ENCODE data around the gene STAMBPL1. TPM values are rescaled to one million over a fixed set of nuclear protein-coding genes. Genes with fewer than 3 reads are reported as not detected.

Gene STAMBPL1
- total and polyA plus RNA-seq, 10 donors = 6.2 to 49.4 (median 25.6) TPM

DNA sequence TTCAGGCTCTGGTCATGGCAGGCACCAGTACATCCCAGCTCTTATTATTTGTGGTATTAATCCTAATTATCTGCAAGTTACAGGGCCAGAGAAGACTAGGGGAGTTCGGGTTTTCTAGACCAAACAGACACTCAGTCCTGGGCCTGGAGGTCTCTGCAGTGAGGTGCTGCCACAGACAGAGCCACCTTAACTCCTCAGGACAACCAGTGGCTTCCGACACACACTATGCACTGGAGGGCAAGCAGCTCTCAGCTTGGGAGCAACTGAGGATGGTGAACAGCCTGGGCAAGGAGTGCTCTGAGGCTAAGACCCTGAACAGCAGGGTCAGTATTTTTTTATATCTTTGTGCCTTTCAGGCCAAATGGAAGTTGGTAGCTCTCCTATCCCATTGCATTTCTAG is 53.5 kb downstream of the STAMBPL1 start:
- Histone ChIP-seq H3K4me1 (peaks cover 0 to 39% (median 22%) of the 10 kb centered on the region in 6 donors), H3K4me3 (no peak overlapping the region), H3K9me3 (no peaks in the 10 kb centered on the region), H3K27me3 (replicated peaks in 1 of 7) (no peaks in the 10 kb centered on the region), H3K36me3 (peaks cover 0 to 53% (median 9%) of the 10 kb centered on the region in 6 donors), H3K27ac (no peak overlapping the region)
- 85 to 92% (median 89%) methylated on average over 2 of the region's 2 CpGs for WGBS, 5 donors
- intact Hi-C loops (cut with DNase I; ENCODE audit: low total_unique reads) = loop anchor here (2.0 kb wide), 1 partner anchor 99 kb away; no protein-coding TSS in a partner anchor
- DNase-seq = no peak
- TF ChIP-seq POLR2AphosphoS5 (IDR thresholded peaks at IDR 0.05) (peak in 2 of 3 donors; percentile 39 to 56), CTCF (IDR thresholded peaks at IDR 0.05 in 8 of 11, conservative IDR thresholded peaks at IDR 0.05 in 3 of 11) (no peak)

DNA sequence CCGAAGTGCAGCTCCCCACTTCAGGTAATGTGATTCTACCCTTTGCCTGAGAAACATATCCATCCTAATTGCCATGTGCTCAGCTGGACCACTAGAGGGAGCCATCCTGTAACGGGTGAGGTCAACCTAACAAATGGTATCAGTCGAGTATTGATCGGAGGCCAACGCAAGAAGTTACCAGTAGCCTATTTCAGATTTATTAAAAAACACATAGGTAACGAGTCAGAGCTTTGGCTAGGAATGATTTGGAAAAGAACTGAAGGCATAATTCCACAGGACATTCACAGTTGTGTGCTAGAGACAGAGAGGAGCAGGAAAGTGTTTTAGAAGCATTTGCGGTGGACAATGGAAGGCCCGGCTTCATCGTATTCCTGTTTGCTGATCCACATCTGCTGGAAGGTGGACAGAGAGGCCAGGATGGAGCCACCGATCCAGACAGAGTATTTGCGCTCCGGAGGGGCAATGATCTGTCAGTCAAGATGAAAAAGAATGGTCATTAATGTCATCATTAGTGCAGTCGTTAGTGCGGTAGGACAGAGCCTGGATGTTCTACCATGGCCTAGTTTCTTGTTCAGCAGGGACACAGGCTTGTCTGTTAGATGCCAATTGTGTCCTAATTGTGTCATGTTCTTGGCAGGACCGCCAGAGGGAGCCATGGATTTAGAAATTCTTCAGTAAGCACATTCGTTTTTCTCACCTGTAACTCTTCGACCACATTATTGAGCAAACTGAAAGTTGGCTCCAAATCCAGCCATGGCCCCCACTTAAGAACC is 55.0 kb downstream of the STAMBPL1 start:
- Histone ChIP-seq H3K36me3 (peaks cover 0 to 68% (median 22%) of the 10 kb centered on the region in 6 donors), H3K27me3 (replicated peaks in 1 of 7) (no peaks in the 10 kb centered on the region), H3K27ac (peak overlapping the region in 5 of 8 donors; percentile 40 to 60 (median 43)), H3K4me1 (peaks cover 0 to 38% (median 22%) of the 10 kb centered on the region in 6 donors), H3K9me3 (no peaks in the 10 kb centered on the region), H3K4me3 (peak overlapping the region in 1 of 8 donors; percentile 34)
- WGBS, 5 donors = 40 to 47% (median 41%) methylated on average over 17 of the region's 17 CpGs
- intact Hi-C loops (cut with DNase I; ENCODE audit: low total_unique reads) = loop anchor here (2.0 to 5.0 kb wide), 2 partner anchors 52 to 277 kb away; no protein-coding TSS in a partner anchor
- peak; percentile 55 to 87 (median 80) for TF ChIP-seq CTCF (IDR thresholded peaks at IDR 0.05 in 8 of 11, conservative IDR thresholded peaks at IDR 0.05 in 3 of 11)
- peak in 1 of 3 donors; percentile 41 for TF ChIP-seq POLR2AphosphoS5 (IDR thresholded peaks at IDR 0.05)
- TF ChIP-seq POLR2A (IDR thresholded peaks at IDR 0.05) = no peak
- peak; percentile 78 for DNase-seq

DNA sequence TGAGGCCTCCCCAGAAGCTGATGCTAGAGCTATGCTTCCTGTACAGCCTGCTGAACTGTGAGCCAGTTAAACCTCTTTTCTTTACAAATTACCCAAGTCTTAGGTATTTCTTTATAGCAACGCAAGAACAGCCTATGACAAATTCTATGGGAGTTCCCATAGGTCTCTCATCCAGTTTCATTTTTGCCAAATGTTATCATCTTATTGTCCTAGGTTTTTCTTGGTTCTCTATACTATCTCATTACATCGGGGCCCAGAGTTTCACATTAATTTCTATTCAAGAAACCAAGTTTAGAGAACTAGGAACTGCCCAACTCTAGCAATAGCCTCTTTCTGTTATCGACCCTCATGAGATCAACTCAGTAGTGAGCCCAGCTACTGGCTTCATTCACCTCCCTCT is 56.6 kb downstream of the STAMBPL1 start:
- Histone ChIP-seq H3K4me1 (peaks cover 0 to 35% (median 22%) of the 10 kb centered on the region in 6 donors), H3K9me3 (no peaks in the 10 kb centered on the region), H3K27me3 (replicated peaks in 1 of 7) (no peaks in the 10 kb centered on the region), H3K4me3 (no peak overlapping the region), H3K27ac (peak overlapping the region in 2 of 8 donors; percentile 15 to 43), H3K36me3 (peaks cover 0 to 84% (median 28%) of the 10 kb centered on the region in 6 donors)
- TF ChIP-seq POLR2A (IDR thresholded peaks at IDR 0.05) (no peak), POLR2AphosphoS5 (IDR thresholded peaks at IDR 0.05) (peak in 1 of 3 donors; percentile 2)
- intact Hi-C loops (cut with DNase I; ENCODE audit: low total_unique reads) = loop anchor here (5.0 kb wide), 1 partner anchor 276 kb away; no protein-coding TSS in a partner anchor
- WGBS, 5 donors = 77 to 91% (median 81%) methylated on average over 3 of the region's 3 CpGs
- no peak for DNase-seq

DNA sequence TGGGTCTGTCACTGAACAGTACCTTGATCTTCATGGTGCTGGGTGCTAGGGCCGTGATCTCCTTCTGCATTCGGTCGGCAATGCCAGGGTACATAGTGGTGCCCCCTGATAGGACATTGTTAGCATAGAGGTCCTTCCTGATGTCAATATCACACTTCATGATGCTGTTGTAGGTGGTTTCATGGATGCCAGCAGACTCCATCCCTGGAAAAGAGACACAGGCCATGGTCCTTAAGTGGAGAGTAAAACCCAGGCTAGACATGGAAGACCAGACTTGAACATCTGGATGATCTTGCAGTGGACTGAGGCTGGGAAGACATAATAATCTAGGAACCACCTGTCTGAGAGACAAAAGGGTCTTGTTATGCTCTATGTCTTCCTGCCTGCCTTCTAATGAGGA is 58.0 kb downstream of the STAMBPL1 start:
- Histone ChIP-seq H3K9me3 (no peaks in the 10 kb centered on the region), H3K4me1 (peaks cover 0 to 22% (median 14%) of the 10 kb centered on the region in 6 donors), H3K27me3 (replicated peaks in 1 of 7) (no peaks in the 10 kb centered on the region), H3K36me3 (peaks cover 0 to 98% (median 31%) of the 10 kb centered on the region in 6 donors), H3K27ac (no peak overlapping the region), H3K4me3 (no peak overlapping the region)
- 91 to 97% (median 94%) methylated on average over 3 of the region's 3 CpGs for WGBS, 5 donors
- intact Hi-C loops (cut with DNase I; ENCODE audit: low total_unique reads) = loop anchor here (5.0 kb wide), 1 partner anchor 274 kb away; no protein-coding TSS in a partner anchor
- TF ChIP-seq POLR2AphosphoS5 (IDR thresholded peaks at IDR 0.05) (peak in 1 of 3 donors; percentile 53), POLR2A (IDR thresholded peaks at IDR 0.05) (no peak)
- no peak for DNase-seq

DNA sequence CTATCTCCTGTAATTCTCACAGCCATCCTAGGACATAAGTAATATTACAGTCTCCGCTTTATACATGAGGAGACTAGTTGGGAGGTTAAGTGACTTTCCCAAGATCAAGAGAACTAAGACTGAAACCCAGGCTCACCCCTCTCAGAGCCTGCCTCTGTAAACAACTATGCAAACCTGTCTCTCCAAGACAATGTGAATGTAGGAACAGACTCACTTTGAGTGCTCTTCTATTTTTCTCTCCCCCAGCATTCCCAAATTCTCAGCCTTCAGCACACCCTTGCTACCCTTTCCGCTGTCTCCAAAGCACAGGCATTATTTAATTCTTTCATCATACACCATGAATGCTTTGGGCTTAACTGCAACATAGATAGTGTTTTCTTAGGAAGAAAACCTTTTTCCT is 58.9 kb downstream of the STAMBPL1 start:
- H3K4me1 ChIP-seq = peaks cover 0 to 29% (median 17%) of the 10 kb centered on the region in 6 donors
- H3K9me3 ChIP-seq = no peaks in the 10 kb centered on the region
- DNase-seq = no peak
- intact Hi-C loops (cut with DNase I; ENCODE audit: low total_unique reads) = loop anchor here (5.0 kb wide), 1 partner anchor 273 kb away; no protein-coding TSS in a partner anchor
- H3K36me3 ChIP-seq = peaks cover 0 to 100% (median 31%) of the 10 kb centered on the region in 6 donors
- TF ChIP-seq POLR2A (IDR thresholded peaks at IDR 0.05) = no peak
- no peak for TF ChIP-seq CTCF (IDR thresholded peaks at IDR 0.05 in 8 of 11, conservative IDR thresholded peaks at IDR 0.05 in 3 of 11)
- no peak for TF ChIP-seq POLR2AphosphoS5 (IDR thresholded peaks at IDR 0.05)
- no peak overlapping the region for H3K4me3 ChIP-seq
- H3K27me3 ChIP-seq (replicated peaks in 1 of 7) = no peaks in the 10 kb centered on the region
- no peak overlapping the region for H3K27ac ChIP-seq
- WGBS, 5 donors = 89 to 98% (median 98%) methylated on average over 2 of the region's 2 CpGs
